Lung (tissue), 12 donors: ENCODE results near the gene PTPRN2. TPM values are rescaled to one million over a fixed set of nuclear protein-coding genes. Genes with fewer than 3 reads are reported as not detected.

Source experiments
- ATAC-seq: fragments of 200-7000 bp; cut with Tn5 transposase; one replicate; pipeline ENCODE4 v1.9.1; 2020; ENCODE audit warnings: moderate number of reproducible peaks; ENCODE audit not compliant: insufficient read depth, low FRiP score
- DNase-seq, 3 donors: peaks; one replicate each; pipeline ENCODE4 v3.0.0-alpha.2; 2013 to 2017
- H3K27ac ChIP-seq, 2 donors: one replicate each; pipeline ENCODE4 v1.5.1; 2013; ENCODE audit warnings: mild to moderate bottlenecking in 2 of 2, moderate library complexity in 2 of 2, control low read depth in 1 of 2, inconsistent platforms in 1 of 2, low read depth in 1 of 2, low read length in 1 of 2
- H3K27me3 ChIP-seq, 3 donors: one replicate each; pipeline ENCODE4 v1.5.1; 2013; ENCODE audit warnings: low read length in 2 of 3; ENCODE audit not compliant: control insufficient read depth in 3 of 3, insufficient read depth in 3 of 3
- H3K36me3 ChIP-seq, 4 donors: one replicate each; pipeline ENCODE4 v1.5.1; 2013; ENCODE audit warnings: low read length in 4 of 4, mild to moderate bottlenecking in 1 of 4, moderate library complexity in 1 of 4; ENCODE audit not compliant: control insufficient read depth in 4 of 4, insufficient read depth in 4 of 4
- H3K4me1 ChIP-seq, 5 donors: one replicate each; pipeline ENCODE4 v1.5.1; 2013; ENCODE audit warnings: low read length in 5 of 5, mild to moderate bottlenecking in 2 of 5, moderate library complexity in 1 of 5; ENCODE audit not compliant: control insufficient read depth in 5 of 5, insufficient read depth in 5 of 5
- H3K4me3 ChIP-seq: one replicate; pipeline ENCODE4 v1.5.1; 2013; ENCODE audit warnings: mild to moderate bottlenecking, control low read depth, moderate library complexity
- H3K9ac ChIP-seq, 2 donors: one replicate each; pipeline ENCODE4 v1.5.1; 2013; ENCODE audit warnings: low read length in 2 of 2, control low read depth in 1 of 2; ENCODE audit not compliant: insufficient read depth in 1 of 2
- H3K9me3 ChIP-seq, 4 donors: one replicate each; pipeline ENCODE4 v1.5.1; 2013; ENCODE audit warnings: low read length in 3 of 4, mild to moderate bottlenecking in 1 of 4, moderate library complexity in 1 of 4; ENCODE audit not compliant: control insufficient read depth in 4 of 4, insufficient read depth in 3 of 4
- WGBS, 2 donors: extraction: QIAGEN DNeasy Blood & Tissue Kit; methylation state at CpG; one replicate each; pipeline ENCODE4 v1.1.7; 2013; 5-methylcytosine and 5-hydroxymethylcytosine counted together
- polyA plus RNA-seq, 2 donors: library from polyadenylated mRNA; stranded (reverse); fragments of 200-250 nt; gene quantifications; one replicate each; pipeline ENCODE4 v1.2.1, GENCODE V29; 2013
- total RNA-seq, 2 donors: library from RNA; depleted of rRNA in 1 of 2; stranded (reverse); fragments of >200 nt in 1 of 2; gene quantifications; one replicate each; pipeline ENCODE4 v1.2.1, GENCODE V29; 2014 to 2021
- TF ChIP-seq, protein P1 (sequence below): IDR thresholded peaks from 2 replicates; pipeline ENCODE4 v1.5.1; 2012; ENCODE audit warnings: mild to moderate bottlenecking; ENCODE audit errors: control extremely low read depth, extremely low read depth
- donor health status: control.
- donor health status: control.
- donor health status: Bipolar disorder and iron deficiency.
- donor health status: healthy.
- donor health status: DM: yes; HTN: yes; CAD: no.

PTPRN2 gene
- total and polyA plus RNA-seq, 4 donors, result 2.1 to 7.4 (median 4.4) TPM

GRCh38 chr7:157954901-157955300 lies 632.7 kb downstream of the PTPRN2 start:
- H3K9me3 ChIP-seq, result peaks cover 0 to 14% (median 0%) of the 10 kb centered on the region in 4 donors
- no peaks in the 10 kb centered on the region for H3K36me3 ChIP-seq
- no peak for ATAC-seq
- no peak overlapping the region for H3K9ac ChIP-seq
- DNase-seq, result no peak
- 77 to 85% methylated on average over 7 of the region's 7 CpGs for WGBS, 2 donors
- TF ChIP-seq, protein P1, sequence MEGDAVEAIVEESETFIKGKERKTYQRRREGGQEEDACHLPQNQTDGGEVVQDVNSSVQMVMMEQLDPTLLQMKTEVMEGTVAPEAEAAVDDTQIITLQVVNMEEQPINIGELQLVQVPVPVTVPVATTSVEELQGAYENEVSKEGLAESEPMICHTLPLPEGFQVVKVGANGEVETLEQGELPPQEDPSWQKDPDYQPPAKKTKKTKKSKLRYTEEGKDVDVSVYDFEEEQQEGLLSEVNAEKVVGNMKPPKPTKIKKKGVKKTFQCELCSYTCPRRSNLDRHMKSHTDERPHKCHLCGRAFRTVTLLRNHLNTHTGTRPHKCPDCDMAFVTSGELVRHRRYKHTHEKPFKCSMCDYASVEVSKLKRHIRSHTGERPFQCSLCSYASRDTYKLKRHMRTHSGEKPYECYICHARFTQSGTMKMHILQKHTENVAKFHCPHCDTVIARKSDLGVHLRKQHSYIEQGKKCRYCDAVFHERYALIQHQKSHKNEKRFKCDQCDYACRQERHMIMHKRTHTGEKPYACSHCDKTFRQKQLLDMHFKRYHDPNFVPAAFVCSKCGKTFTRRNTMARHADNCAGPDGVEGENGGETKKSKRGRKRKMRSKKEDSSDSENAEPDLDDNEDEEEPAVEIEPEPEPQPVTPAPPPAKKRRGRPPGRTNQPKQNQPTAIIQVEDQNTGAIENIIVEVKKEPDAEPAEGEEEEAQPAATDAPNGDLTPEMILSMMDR, result no peak
- H3K4me3 ChIP-seq, result no peak overlapping the region
- H3K27ac ChIP-seq, result no peak overlapping the region
- peaks cover 0 to 1% (median 0%) of the 10 kb centered on the region in 5 donors for H3K4me1 ChIP-seq
- H3K27me3 ChIP-seq, result peaks cover 0 to 3% (median 2%) of the 10 kb centered on the region in 3 donors

DNA sequence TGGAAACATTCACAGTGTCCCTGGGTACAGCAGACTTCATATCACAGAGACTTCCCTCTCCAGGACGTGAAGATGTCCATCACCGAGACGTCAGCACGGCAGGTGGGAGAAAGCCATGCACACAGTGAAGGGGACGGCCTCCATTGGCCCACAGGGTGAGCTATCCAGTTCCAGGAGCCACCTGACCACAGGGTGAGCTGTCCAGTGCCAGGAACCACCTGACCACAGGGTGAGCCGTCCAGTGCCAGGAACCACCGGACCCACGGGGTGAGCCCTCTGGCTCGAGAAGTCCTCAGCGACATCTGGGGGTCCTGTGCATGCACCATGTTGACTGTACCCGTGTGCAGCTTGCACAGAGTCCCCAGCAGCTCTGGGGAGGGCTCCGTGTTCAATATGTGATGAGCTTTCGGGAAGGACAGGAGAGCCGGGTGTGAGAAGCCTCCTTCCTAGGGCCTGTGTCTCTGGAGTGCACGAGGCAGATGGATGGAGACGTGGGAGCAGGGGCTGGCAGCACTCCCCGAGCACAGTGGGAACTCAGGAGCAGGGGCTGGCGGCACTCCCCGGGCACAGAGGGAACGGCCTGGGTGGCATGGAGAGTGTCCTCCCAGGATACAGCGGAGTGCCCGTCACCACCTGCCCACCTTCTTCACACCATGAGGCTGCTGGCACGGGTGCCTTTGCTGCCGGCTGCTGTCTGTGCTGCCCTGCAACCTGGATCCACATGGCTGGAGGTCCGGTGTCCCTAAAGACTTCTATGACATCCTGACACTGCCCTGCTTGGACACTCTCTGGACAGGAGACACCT lies 634.6 kb downstream of the PTPRN2 start:
- H3K4me3 ChIP-seq, result no peak overlapping the region
- no peak for DNase-seq
- no peak for ATAC-seq

DNA sequence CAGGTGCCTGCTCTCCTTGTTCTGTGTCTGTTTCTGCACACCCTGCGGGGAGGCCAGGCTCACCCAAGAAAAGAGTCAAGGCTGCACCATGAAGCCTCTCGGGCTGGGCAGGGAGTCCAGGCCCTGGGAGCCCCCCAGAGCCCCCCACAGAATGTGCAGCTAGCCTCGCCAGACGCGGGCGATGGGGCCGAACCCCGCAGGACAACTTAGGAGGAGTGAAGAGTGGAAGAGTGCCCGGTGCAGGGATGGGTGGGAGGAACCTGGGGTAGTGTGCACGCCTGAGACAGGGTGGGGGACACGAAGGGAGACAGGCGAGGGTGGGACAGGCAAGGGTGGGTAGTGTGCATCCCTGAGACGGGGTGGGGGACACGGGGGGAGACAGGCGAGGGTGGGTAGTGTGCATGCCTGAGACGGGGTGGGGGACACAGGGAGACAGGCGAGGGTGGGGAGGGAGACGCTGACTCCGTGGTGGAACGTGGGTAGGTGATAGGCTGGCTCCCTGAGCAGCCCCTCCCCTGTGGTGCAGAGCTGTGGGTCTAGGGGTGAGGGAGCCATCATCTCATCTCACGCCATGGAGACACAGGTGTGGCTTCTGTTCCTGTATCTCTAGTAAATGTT lies 635.5 kb downstream of the PTPRN2 start:
- H3K27me3 ChIP-seq, result peaks cover 0 to 2% (median 0%) of the 10 kb centered on the region in 3 donors
- ATAC-seq (no peak), DNase-seq (no peak)
- H3K27ac ChIP-seq, result no peak overlapping the region
- WGBS, 2 donors, result 87 to 93% methylated on average over 21 of the region's 21 CpGs
- TF ChIP-seq, protein P1, result no peak
- peaks cover 0 to 13% (median 2%) of the 10 kb centered on the region in 4 donors for H3K9me3 ChIP-seq
- no peak overlapping the region for H3K4me3 ChIP-seq
- H3K9ac ChIP-seq, result no peak overlapping the region
- peaks cover 0 to 1% (median 0%) of the 10 kb centered on the region in 5 donors for H3K4me1 ChIP-seq
- no peaks in the 10 kb centered on the region for H3K36me3 ChIP-seq

More for the DNA sequence above, 634.6 kb downstream of the PTPRN2 start:
- peaks cover 0 to 13% (median 0%) of the 10 kb centered on the region in 4 donors for H3K9me3 ChIP-seq
- H3K36me3 ChIP-seq, result no peaks in the 10 kb centered on the region
- H3K4me1 ChIP-seq, result peaks cover 0 to 1% (median 0%) of the 10 kb centered on the region in 5 donors
- H3K27me3 ChIP-seq, result peaks cover 0 to 2% (median 0%) of the 10 kb centered on the region in 3 donors
- TF ChIP-seq, protein P1, result no peak
- H3K27ac ChIP-seq, result no peak overlapping the region
- whole genome bisulfite sequencing, 2 donors, result 83 to 89% methylated on average over 24 to 25 of the region's 25 CpGs
- H3K9ac ChIP-seq, result no peak overlapping the region
